ENCODE data around the gene MIAT. TPM values are rescaled to one million over a fixed set of nuclear protein-coding genes. Genes with fewer than 3 reads are reported as not detected.
A peak's percentile ranks its signal among the peaks of the same experiment; 100 is the strongest.

The MIAT gene
- total and polyA plus RNA-seq, 2 of the 13 experiments (the other 11 are each of a cell fraction or from before 2014, with no cell fraction given) = 0.04 TPM; not detected in 1

GRCh38 chr22:26677217-26677616, 19.8 kb downstream of the MIAT start (continued):
- TF ChIP-seq NCOA5 (CRISPR knock-in tag; IDR thresholded peaks at IDR 0.05) (no peak), ZNF362 (CRISPR knock-in tag; IDR thresholded peaks at IDR 0.05; ENCODE audit: borderline replicate concordance) (no peak), ATF1 (CRISPR knock-in tag; IDR thresholded peaks at IDR 0.05) (no peak)

- Histone ChIP-seq H3K4me2 (ENCODE audit: low read depth, low read length) (no peak overlapping the region), H3K9ac (ENCODE audit: insufficient read depth, low read depth, low read length) (no peak overlapping the region), H3K9me3 (ENCODE audit: low read length) (no peaks in the 10 kb centered on the region), H3K27ac (ENCODE audit: extremely low read length, insufficient read depth, low read length) (no peak overlapping the region), H2AFZ (ENCODE audit: low read length) (no peak overlapping the region), H3K4me3 (replicated peaks in 1 of 3; ENCODE audit: insufficient read depth in 1 of 3, low read depth in 2 of 3, low read length in 3 of 3) (no peak overlapping the region), H3K4me1 (ENCODE audit: insufficient read depth, low read length) (no peaks in the 10 kb centered on the region), H3K27me3 (ENCODE audit: control insufficient read depth in 1 of 2, insufficient read depth in 2 of 2, low read length in 2 of 2) (no peaks in the 10 kb centered on the region), H4K20me1 (ENCODE audit: insufficient read depth, low read length) (no peaks in the 10 kb centered on the region), H3K36me3 (replicated peaks in 1 of 2; ENCODE audit: control insufficient read depth in 1 of 2, insufficient read depth in 2 of 2, low read length in 2 of 2) (no peaks in the 10 kb centered on the region), H3K79me2 (ENCODE audit: insufficient read depth, low read length) (no peaks in the 10 kb centered on the region)
- TF ChIP-seq HNRNPK (IDR thresholded peaks at IDR 0.05; ENCODE audit: low read depth, low read length, poor library complexity, severe bottlenecking) = peak; percentile 51
- TF ChIP-seq ELF1 (CRISPR knock-in tag; IDR thresholded peaks at IDR 0.05) = no peak
- TF ChIP-seq KDM5B (CRISPR knock-in tag; IDR thresholded peaks at IDR 0.05; ENCODE audit: borderline replicate concordance) = no peak
- TF ChIP-seq RAD21 (CRISPR knock-in tag; IDR thresholded peaks at IDR 0.05) = peak; percentile 37; the same call in 1 of the 2 replicates
- no peak for TF ChIP-seq ZNF124 (CRISPR knock-in tag; IDR thresholded peaks at IDR 0.05)
- peak; percentile 80 for TF ChIP-seq CTCF (CRISPR knock-in tag; IDR thresholded peaks at IDR 0.05)
- peak; percentile 58 for TF ChIP-seq XRCC5 (optimal IDR thresholded peaks at IDR 0.05; ENCODE audit: low read length)
- 0 out of 2 replicates have a peak, but pooled peaks have one; percentile 55 for TF ChIP-seq PCBP1 (IDR thresholded peaks at IDR 0.05; ENCODE audit: borderline replicate concordance, low read depth, low read length)
- peak; percentile 68 for TF ChIP-seq STAG1 (CRISPR knock-in tag; IDR thresholded peaks at IDR 0.05)
- no peak for TF ChIP-seq BORCS8-MEF2B (CRISPR knock-in tag; IDR thresholded peaks at IDR 0.05)
- TF ChIP-seq SMC3 (IDR thresholded peaks at IDR 0.05; ENCODE audit: low read length) = peak; percentile 63
- no peak for TF ChIP-seq ZNF317 (CRISPR knock-in tag; IDR thresholded peaks at IDR 0.05)
- DNase-seq (ENCODE audit: low spot score) (peak; percentile 43), FAIRE-seq (peak; percentile 87), ATAC-seq (peak; percentile 86)
- intact Hi-C loops (cut with micrococcal nuclease; ENCODE audit: unreplicated experiment) = no loop called here
- POLR2A ChIA-PET = no interaction called here
- CTCF ChIA-PET (ENCODE audit: low intra/inter-chr PET ratio, low total read pairs) = no interaction called here
- WGBS (ENCODE audit: low lambda C conversion rate) = 61% methylated on average over 8 of the region's 9 CpGs
- in situ Hi-C loops (cut with HindIII; ENCODE audit: extremely low pct_ligation_motif_present, low pct_unique_long_range_greater_than_20kb) = no loop called here
- BruUV-seq (replicated peaks) = no TSS peak
Observed at GRCh38 chr22:26679003-26679629, 21.7 kb downstream of the MIAT start.
